Activated CD4-positive, alpha-beta T cell treated with anti-CD3 and anti-CD28 coated beads, Interleukin-2, amount 10 ng/mL, durations not matched to agents 7 days and 5 days (primary cell): ENCODE results near the gene RIGI. TPM values are rescaled to one million over a fixed set of nuclear protein-coding genes. Genes with fewer than 3 reads are reported as not detected.
A peak's percentile ranks its signal among the peaks of the same experiment; 100 is the strongest.
"Not testable (repeated sequence)": the region's sequence is repeated elsewhere in the genome, so short reads cannot be mapped to it uniquely, and the experiment has no call there.

Experiments used
- CTCF ChIA-PET: fragments of 350-600 bp; sonication (Branson Sonifier 250); formaldehyde crosslinking; loops from one replicate; lab custom pipeline; 2021; ENCODE audit warnings: antibody characterized with exemption; lab: Charles Lee
- POLR2A ChIA-PET: fragments of 350-600 bp; sonication (Branson Sonifier 250); formaldehyde crosslinking; loops from one replicate; lab custom pipeline; 2021; ENCODE audit warnings: antibody characterized with exemption; lab: Charles Lee
- DNase-seq: peaks from one replicate; pipeline ENCODE4 v3.0.0-alpha.2; 2020
- H3K27ac Mint-ChIP-seq: one replicate; pipeline ENCODE4 v1.8.0; 2021; ENCODE audit warnings: mild to moderate bottlenecking, moderate library complexity, mixed read lengths
- H3K27me3 Mint-ChIP-seq: one replicate; pipeline ENCODE4 v1.8.0; 2021; ENCODE audit warnings: mixed read lengths
- H3K36me3 Mint-ChIP-seq: one replicate; pipeline ENCODE4 v1.8.0; 2021; ENCODE audit warnings: low read depth, mixed read lengths
- H3K4me1 Mint-ChIP-seq: one replicate; pipeline ENCODE4 v1.8.0; 2021; ENCODE audit warnings: mixed read lengths
- H3K4me3 Mint-ChIP-seq: one replicate; pipeline ENCODE4 v1.8.0; 2021; ENCODE audit warnings: mild to moderate bottlenecking, moderate library complexity, mixed read lengths
- H3K9me3 Mint-ChIP-seq: one replicate; pipeline ENCODE4 v1.8.0; 2021; ENCODE audit warnings: mixed read lengths
- total RNA-seq, 2 experiments: library from RNA; stranded (reverse); gene quantifications; one replicate each; pipeline ENCODE4 v1.2.3, GENCODE V29; 2021

Gene RIGI
- total RNA-seq, 2 experiments from 2014 or later, result 26.9 to 28.5 TPM

GRCh38 chr9:32552172-32552872 is 26.3 kb upstream of the RIGI start, which contains the start of the genes SMIM27 and TOPORS:
SMIM27 (plus strand) TSS chr9:32552327; CDS start chr9:32552435, 108 bp downstream.
TOPORS (minus strand) TSS chr9:32552586; CDS start chr9:32552436, 150 bp downstream.
- Mint-ChIP-seq H3K27ac (peak within 1 kb of the TSS; percentile 100), H3K9me3 (no peaks in the 10 kb centered on the region), H3K27me3 (no peaks in the 10 kb centered on the region), H3K4me3 (peak within 1 kb of the TSS; percentile 94), H3K4me1 (peaks cover 36% of the 10 kb centered on the region), H3K36me3 (peaks cover 21% of the 10 kb centered on the region)
- peak; percentile 91 for DNase-seq
- ChIA-PET POLR2A (interaction anchor here (0.5 to 0.9 kb wide), 2 partner anchors 11 to 473 kb away, joined by 3 read pairs; partner anchors contain the start of gene DNAJA1), CTCF (interaction anchor here (0.6 to 3.6 kb wide), 6 partner anchors 21 to 1910 kb away, joined by 3 to 25 read pairs (median 4); partner anchors contain the start of genes NDUFB6 and RIGI)

GRCh38 chr9:32551276-32552051 is 25.5 kb upstream of the RIGI start:
- H3K4me1 Mint-ChIP-seq, result peaks cover 37% of the 10 kb centered on the region
- peak overlapping the region; percentile 94 for H3K4me3 Mint-ChIP-seq
- ChIA-PET POLR2A (interaction anchor here (0.5 to 1.2 kb wide), 4 partner anchors 12 to 473 kb away, joined by 3 to 7 read pairs (median 3); partner anchors contain the start of genes DNAJA1 and RIGI), CTCF (interaction anchor here (1.0 to 3.6 kb wide), 7 partner anchors 11 to 173 kb away, joined by 3 to 25 read pairs (median 7); partner anchors contain the start of genes ACO1 and NDUFB6)
- H3K27ac Mint-ChIP-seq, result peak overlapping the region; percentile 100
- H3K36me3 Mint-ChIP-seq, result peaks cover 23% of the 10 kb centered on the region
- peak; percentile 53 for DNase-seq
- H3K9me3 Mint-ChIP-seq, result no peaks in the 10 kb centered on the region
- H3K27me3 Mint-ChIP-seq, result no peaks in the 10 kb centered on the region

GRCh38 chr9:32550562-32551275 is 24.7 kb upstream of the RIGI start:
- peak; percentile 96 for DNase-seq
- CTCF ChIA-PET, result interaction anchor here (1.0 to 3.6 kb wide), 8 partner anchors 10 to 172 kb away, joined by 3 to 25 read pairs (median 6); partner anchors contain the start of genes ACO1, NDUFB6 and RIGI
- no peaks in the 10 kb centered on the region for H3K9me3 Mint-ChIP-seq
- no peaks in the 10 kb centered on the region for H3K27me3 Mint-ChIP-seq
- H3K4me3 Mint-ChIP-seq, result peak overlapping the region; percentile 94
- H3K27ac Mint-ChIP-seq, result peak overlapping the region; percentile 100
- POLR2A ChIA-PET, result interaction anchor here (1.2 kb wide), 1 partner anchor 25 kb away, joined by 7 read pairs; the partner anchor contains the start of gene RIGI
- H3K4me1 Mint-ChIP-seq, result peaks cover 33% of the 10 kb centered on the region
- H3K36me3 Mint-ChIP-seq, result peaks cover 21% of the 10 kb centered on the region

- ChIA-PET CTCF (interaction anchor here (1.0 to 3.6 kb wide), 9 partner anchors 10 to 171 kb away, joined by 3 to 25 read pairs (median 6); partner anchors contain the start of genes ACO1, NDUFB6 and RIGI), POLR2A (interaction anchor here (1.2 kb wide), 1 partner anchor 24 kb away, joined by 7 read pairs; the partner anchor contains the start of gene RIGI)
- DNase-seq, result peak; percentile 12
- peaks cover 21% of the 10 kb centered on the region for H3K36me3 Mint-ChIP-seq
- peaks cover 33% of the 10 kb centered on the region for H3K4me1 Mint-ChIP-seq
- no peaks in the 10 kb centered on the region for H3K9me3 Mint-ChIP-seq
- no peaks in the 10 kb centered on the region for H3K27me3 Mint-ChIP-seq
- peak overlapping the region; percentile 84 for H3K27ac Mint-ChIP-seq
- H3K4me3 Mint-ChIP-seq, result peak overlapping the region; percentile 94
These were observed 24.2 kb upstream of the RIGI start for GRCh38 chr9:32550150-32550561.

GRCh38 chr9:32548213-32548612 is 22.2 kb upstream of the RIGI start:
- not testable (repeated sequence) for DNase-seq, H3K9me3 Mint-ChIP-seq, H3K27ac Mint-ChIP-seq, H3K4me3 Mint-ChIP-seq, H3K27me3 Mint-ChIP-seq
- peaks cover 27% of the 10 kb centered on the region for H3K4me1 Mint-ChIP-seq
- H3K36me3 Mint-ChIP-seq, result peaks cover 27% of the 10 kb centered on the region
- ChIA-PET POLR2A (interaction anchor here (0.7 kb wide), 1 partner anchor 22 kb away, joined by 3 read pairs; no protein-coding TSS in a partner anchor), CTCF (interaction anchor here (0.6 kb wide), 2 partner anchors 12 to 21 kb away, joined by 3 to 4 read pairs; no protein-coding TSS in a partner anchor)

- H3K4me1 Mint-ChIP-seq, result peaks cover 25% of the 10 kb centered on the region
These were observed 19.9 kb upstream of the RIGI start for GRCh38 chr9:32545884-32546283.

GRCh38 chr9:32543047-32543446 is 17.1 kb upstream of the RIGI start:
- Mint-ChIP-seq H3K4me3 (no peak overlapping the region), H3K27me3 (no peaks in the 10 kb centered on the region), H3K4me1 (peaks cover 5% of the 10 kb centered on the region), H3K9me3 (no peaks in the 10 kb centered on the region), H3K36me3 (peaks cover 30% of the 10 kb centered on the region), H3K27ac (no peak overlapping the region)
- DNase-seq, result no peak
- ChIA-PET CTCF (interaction anchor here (0.9 to 2.1 kb wide), 2 partner anchors 11 to 16 kb away, joined by 5 read pairs; partner anchors contain the start of gene RIGI), POLR2A (no interaction called here)

More at GRCh38 chr9:32545884-32546283, 19.9 kb upstream of the RIGI start:
- no peaks in the 10 kb centered on the region for H3K27me3 Mint-ChIP-seq
- peaks cover 43% of the 10 kb centered on the region for H3K36me3 Mint-ChIP-seq
- no peak overlapping the region for H3K4me3 Mint-ChIP-seq
- no peak for DNase-seq
- H3K27ac Mint-ChIP-seq, result no peak overlapping the region
- CTCF ChIA-PET, result interaction anchor here (1.8 kb wide), 1 partner anchor 20 kb away, joined by 5 read pairs; the partner anchor contains the start of gene RIGI
- POLR2A ChIA-PET, result no interaction called here
- H3K9me3 Mint-ChIP-seq, result no peaks in the 10 kb centered on the region

- Mint-ChIP-seq H3K4me3 (no peak overlapping the region), H3K36me3 (peaks cover 22% of the 10 kb centered on the region), H3K27me3 (no peaks in the 10 kb centered on the region), H3K27ac (no peak overlapping the region), H3K9me3 (peaks cover 2% of the 10 kb centered on the region), H3K4me1 (no peaks in the 10 kb centered on the region)
- CTCF ChIA-PET, result interaction anchor here (1.0 to 1.7 kb wide), 3 partner anchors 17 to 155 kb away, joined by 3 to 7 read pairs (median 4); no protein-coding TSS in a partner anchor
- no peak for DNase-seq
- POLR2A ChIA-PET, result no interaction called here
These were observed 7.8 kb upstream of the RIGI start for GRCh38 chr9:32533816-32534215.

GRCh38 chr9:32533336-32533735 is 7.3 kb upstream of the RIGI start:
- no peak overlapping the region for H3K4me3 Mint-ChIP-seq
- no peaks in the 10 kb centered on the region for H3K27me3 Mint-ChIP-seq
- DNase-seq, result no peak
- POLR2A ChIA-PET, result no interaction called here
- no peak overlapping the region for H3K27ac Mint-ChIP-seq
- H3K36me3 Mint-ChIP-seq, result peaks cover 22% of the 10 kb centered on the region
- peaks cover 2% of the 10 kb centered on the region for H3K9me3 Mint-ChIP-seq
- CTCF ChIA-PET, result interaction anchor here (1.0 to 1.7 kb wide), 3 partner anchors 17 to 155 kb away, joined by 3 to 7 read pairs (median 4); no protein-coding TSS in a partner anchor
- no peaks in the 10 kb centered on the region for H3K4me1 Mint-ChIP-seq

- peaks cover 37% of the 10 kb centered on the region for H3K36me3 Mint-ChIP-seq
- peaks cover 48% of the 10 kb centered on the region for H3K4me1 Mint-ChIP-seq
- CTCF ChIA-PET, result interaction anchor here (0.6 to 2.6 kb wide), 14 partner anchors 10 to 1101 kb away, joined by 3 to 13 read pairs (median 4); partner anchors contain the start of genes NDUFB6 and TOPORS
- H3K27ac Mint-ChIP-seq, result peak overlapping the region; percentile 96
- DNase-seq, result no peak
- no peaks in the 10 kb centered on the region for H3K27me3 Mint-ChIP-seq
- POLR2A ChIA-PET, result interaction anchor here (0.6 to 2.5 kb wide), 2 partner anchors 21 to 24 kb away, joined by 3 to 7 read pairs; no protein-coding TSS in a partner anchor
- H3K4me3 Mint-ChIP-seq, result peak overlapping the region; percentile 93
- H3K9me3 Mint-ChIP-seq, result peaks cover 19% of the 10 kb centered on the region
These were observed 682 bp upstream of the RIGI start for GRCh38 chr9:32526707-32527048.

- Mint-ChIP-seq H3K27ac (peak overlapping the region; percentile 96), H3K4me1 (peaks cover 51% of the 10 kb centered on the region)
These were observed 326 bp downstream of the RIGI start for GRCh38 chr9:32525709-32526030.

More at GRCh38 chr9:32525709-32526030, 326 bp downstream of the RIGI start:
- Mint-ChIP-seq H3K9me3 (peaks cover 24% of the 10 kb centered on the region), H3K27me3 (no peaks in the 10 kb centered on the region), H3K36me3 (peaks cover 44% of the 10 kb centered on the region), H3K4me3 (peak overlapping the region; percentile 93)
- CTCF ChIA-PET, result interaction anchor here (0.6 to 2.6 kb wide), 14 partner anchors 9 to 790 kb away, joined by 3 to 13 read pairs (median 4); partner anchors contain the start of gene NDUFB6
- POLR2A ChIA-PET, result interaction anchor here (0.6 to 2.5 kb wide), 2 partner anchors 18 to 25 kb away, joined by 3 to 7 read pairs; no protein-coding TSS in a partner anchor
- no peak for DNase-seq
